NOMO-1 (cell line): ENCODE measurements around the gene SPINDOC.

ENCODE experiments used
- DNase-seq, 2 experiments: peaks; one replicate each; lab custom pipeline; 2025; ENCODE audit not compliant: unreplicated experiment in 2 of 2; lab: John Stamatoyannopoulos, UW

Gene SPINDOC

GRCh38 chr11:63876616-63877015 is 63.4 kb downstream of the SPINDOC start:
- no peak for DNase-seq
